ENCODE data around the gene SOX8.
"Not testable (repeated sequence)": the region's sequence is repeated elsewhere in the genome, so short reads cannot be mapped to it uniquely, and the experiment has no call there.

SOX8 gene

GRCh38 chr16:1021553-1022160, 40.1 kb downstream of the SOX8 start:
- TF ChIP-seq CTCF (IDR thresholded peaks at IDR 0.05; ENCODE audit: low read length, missing control alignments) = no peak
- no peak overlapping the region for H3K4me3 ChIP-seq (replicated peaks; ENCODE audit: low read depth, low read length)

DNA sequence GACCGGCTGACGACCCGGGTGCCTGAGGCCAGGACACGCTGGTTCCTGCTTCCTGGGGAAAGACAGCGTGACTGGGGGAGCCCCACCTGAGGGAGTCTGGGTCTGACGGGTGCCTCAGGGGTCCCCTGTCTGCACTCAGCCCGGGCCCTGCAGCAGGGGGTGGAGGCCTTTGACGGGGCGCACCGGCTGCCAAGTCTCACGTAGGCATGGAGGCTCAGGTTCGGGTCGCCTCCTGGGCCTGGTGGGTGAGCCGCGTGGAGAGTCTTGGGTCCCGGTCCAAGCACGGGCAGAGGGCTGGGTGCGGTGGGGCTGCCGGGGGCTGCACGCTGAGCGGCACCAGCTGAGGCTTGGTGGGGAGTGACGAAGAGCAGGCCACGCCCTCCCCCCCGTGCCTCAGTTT, 40.9 kb downstream of the SOX8 start:
- no peak for TF ChIP-seq CTCF (IDR thresholded peaks at IDR 0.05; ENCODE audit: low read length, missing control alignments)
- DNase-seq (ENCODE audit: low read depth) = no peak
- no peak overlapping the region for H3K4me3 ChIP-seq (replicated peaks; ENCODE audit: low read depth, low read length)

More at GRCh38 chr16:1021553-1022160, 40.1 kb downstream of the SOX8 start:
- no peak for DNase-seq (ENCODE audit: low read depth)

- DNase-seq (ENCODE audit: low read depth) = no peak
- TF ChIP-seq CTCF (IDR thresholded peaks at IDR 0.05; ENCODE audit: low read length, missing control alignments) = no peak
- H3K4me3 ChIP-seq (replicated peaks; ENCODE audit: low read depth, low read length) = no peak overlapping the region
Measured at GRCh38 chr16:1024138-1024537, 42.6 kb downstream of the SOX8 start.

DNA sequence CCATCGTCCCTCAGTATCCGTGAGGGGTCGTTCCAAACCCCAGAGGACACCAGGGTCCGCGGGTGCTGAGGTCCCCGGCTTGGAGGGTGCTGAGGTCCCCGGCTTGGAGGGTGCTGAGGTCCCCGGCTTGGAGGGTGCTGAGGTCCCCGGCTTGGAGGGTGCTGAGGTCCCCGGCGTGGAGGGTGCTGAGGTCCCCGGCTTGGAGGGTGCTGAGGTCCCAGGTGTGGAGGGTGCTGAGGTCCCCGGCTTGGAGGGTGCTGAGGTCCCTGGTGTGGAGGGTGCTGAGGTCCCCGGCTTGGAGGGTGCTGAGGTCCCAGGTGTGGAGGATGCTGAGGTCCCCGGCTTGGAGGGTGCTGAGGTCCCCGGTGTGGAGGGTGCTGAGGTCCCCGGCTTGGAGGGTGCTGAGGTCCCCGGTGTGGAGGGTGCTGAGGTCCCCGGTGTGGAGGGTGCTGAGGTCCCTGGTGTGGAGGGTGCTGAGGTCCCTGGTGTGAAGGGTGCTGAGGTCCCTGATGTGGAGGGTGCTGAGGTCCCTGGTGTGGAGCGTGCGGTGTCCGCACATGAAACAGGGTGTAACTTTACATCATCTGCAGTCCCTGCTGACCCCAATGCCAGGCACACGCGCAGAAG, 43.7 kb downstream of the SOX8 start:
- not testable (repeated sequence) for H3K4me3 ChIP-seq (replicated peaks; ENCODE audit: low read depth, low read length)
- peak; percentile 29 for DNase-seq (ENCODE audit: low read depth)

DNA sequence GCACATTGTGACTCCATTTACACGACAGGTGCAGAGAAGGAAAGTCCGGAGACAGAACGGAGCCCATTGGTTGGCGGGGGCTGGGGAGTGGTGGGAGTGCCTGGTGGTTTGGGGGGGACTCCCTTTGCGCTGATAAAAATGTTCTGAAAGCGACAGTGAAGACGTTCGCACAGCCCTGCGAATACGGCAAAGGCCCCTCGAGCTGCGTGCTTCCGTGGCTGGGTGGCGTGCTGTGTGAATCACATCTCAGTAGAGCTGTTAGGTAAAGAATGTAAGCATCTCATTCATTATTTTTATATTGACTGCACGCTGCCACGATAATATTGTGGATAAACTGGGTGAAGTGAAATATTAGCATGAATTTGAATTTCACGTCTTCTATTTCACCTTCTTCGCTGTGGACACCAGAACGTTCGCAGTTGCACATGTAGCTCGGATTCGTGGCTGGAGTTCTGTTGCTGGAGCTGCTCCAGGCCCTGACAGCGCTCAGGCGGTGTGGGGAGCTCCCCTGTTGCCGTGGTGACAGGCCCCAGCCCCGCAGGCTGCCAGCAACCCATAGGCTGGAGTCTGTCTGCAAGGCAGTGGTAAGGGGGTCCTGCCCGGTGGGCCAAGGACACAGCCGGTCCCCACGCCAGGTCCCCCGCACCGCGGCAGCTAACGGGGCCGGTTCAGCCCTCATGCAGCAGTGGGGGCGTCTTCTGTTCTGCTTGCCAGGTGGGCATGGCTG, 44.6 kb downstream of the SOX8 start:
- no peak for DNase-seq (ENCODE audit: low read depth)
- TF ChIP-seq CTCF (IDR thresholded peaks at IDR 0.05; ENCODE audit: low read length, missing control alignments) = no peak
- H3K4me3 ChIP-seq (replicated peaks; ENCODE audit: low read depth, low read length) = no peak overlapping the region

DNA sequence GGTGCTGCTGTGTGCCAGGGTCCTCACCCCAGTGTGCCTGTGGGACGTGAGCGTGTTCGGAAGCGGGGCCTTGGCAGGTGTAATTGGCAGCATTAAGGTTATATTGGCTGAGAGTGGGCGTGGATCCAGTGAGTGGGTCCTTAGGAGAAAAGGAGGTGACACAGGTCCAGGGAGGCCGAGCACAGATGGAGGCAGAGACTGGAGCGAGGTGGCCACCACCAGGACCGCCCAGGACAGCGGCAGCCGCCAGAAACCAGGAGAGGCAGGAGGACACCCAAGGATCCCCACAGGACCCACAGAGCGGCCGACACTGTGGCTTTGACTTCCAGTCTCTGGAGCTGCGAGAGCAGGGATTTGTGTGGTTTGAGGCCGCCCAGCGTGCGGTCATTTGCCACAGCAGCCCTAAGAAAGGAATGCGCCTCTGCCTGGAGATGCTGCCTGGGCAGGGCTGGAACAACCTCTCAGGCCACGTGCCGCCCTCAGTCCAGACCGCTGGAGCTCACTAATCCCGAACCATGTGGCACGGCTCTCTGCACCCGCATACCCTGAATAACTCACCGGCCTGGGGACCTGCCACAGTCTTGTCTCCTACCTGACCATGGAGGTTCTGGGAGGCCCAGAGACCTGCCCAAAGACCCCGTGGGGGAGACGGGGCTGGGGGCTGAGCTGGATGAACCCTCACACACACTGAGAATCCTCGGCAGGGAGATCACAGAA, 45.4 kb downstream of the SOX8 start:
- H3K4me3 ChIP-seq (replicated peaks; ENCODE audit: low read depth, low read length) = no peak overlapping the region
- no peak for DNase-seq (ENCODE audit: low read depth)
- TF ChIP-seq CTCF (IDR thresholded peaks at IDR 0.05; ENCODE audit: low read length, missing control alignments) = no peak

- DNase-seq (ENCODE audit: low read depth) = no peak
- TF ChIP-seq CTCF (IDR thresholded peaks at IDR 0.05; ENCODE audit: low read length, missing control alignments) = no peak
- no peak overlapping the region for H3K4me3 ChIP-seq (replicated peaks; ENCODE audit: low read depth, low read length)
Measured at GRCh38 chr16:1027501-1027815, 45.9 kb downstream of the SOX8 start.

Measured in fibroblast of pulmonary artery (primary cell).